A673 (cell line): ENCODE measurements around the gene HMCN1.

Experiments
- CTCF ChIP-seq: fragments of 300-800, 200-600 bp; sonication (generic); conservative IDR thresholded peaks from 2 replicates; pipeline ENCODE4 v1.5.1; 2017; ENCODE audit warnings: low read depth, mild to moderate bottlenecking, antibody characterized with exemption, low read length, moderate library complexity, mixed read lengths
- EZH2 ChIP-seq: fragments of 200-600 bp; sonication (generic); IDR thresholded peaks from 2 replicates; pipeline ENCODE4 v1.6.1; 2017; ENCODE audit warnings: borderline replicate concordance, low read depth, mild to moderate bottlenecking, mixed read lengths, antibody characterized with exemption, low read length; ENCODE audit not compliant: poor library complexity, severe bottlenecking

DNA sequence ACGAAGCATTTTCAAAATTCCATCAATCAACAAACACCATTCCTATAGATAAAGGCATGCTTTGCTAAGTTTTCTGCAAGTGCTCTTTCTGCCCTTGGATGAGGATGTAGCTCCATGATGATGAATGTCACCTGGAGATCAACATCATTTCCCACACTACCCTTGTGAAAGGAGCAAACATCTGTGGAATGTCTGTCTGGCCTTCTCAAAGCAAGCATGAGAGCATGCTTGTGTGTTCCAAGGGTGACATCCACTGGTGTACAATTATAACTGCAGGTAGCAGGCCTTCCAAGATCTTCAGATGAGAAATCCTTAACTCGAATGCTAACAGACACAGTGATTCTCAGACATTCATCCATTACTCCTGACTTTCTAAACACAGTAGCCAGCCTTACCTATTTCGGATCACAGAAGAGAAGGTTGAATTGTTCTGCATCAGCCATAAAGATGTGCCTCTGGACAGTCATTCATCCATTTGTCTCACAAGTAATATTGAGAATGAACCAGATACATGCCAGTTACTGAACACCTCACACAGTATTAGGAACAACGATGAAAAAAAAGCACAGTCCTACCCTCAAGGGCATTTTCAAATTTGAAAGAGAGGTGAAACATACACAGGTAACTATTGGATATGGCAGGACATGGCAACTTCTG, 478.5 kb downstream of the HMCN1 start:
- TF ChIP-seq CTCF (peak; percentile 96), EZH2 (no peak)
